Cardiac fibroblast (primary cell): ENCODE results near the gene NPAS3.
A peak's percentile ranks its signal among the peaks of the same experiment; 100 is the strongest.

ENCODE experiments used
- DNase-seq, 2 donors: peaks; one replicate each; pipeline versions ENCODE4 v3.0.0 to v3.0.0-alpha.2; 2010; ENCODE audit warnings: low read depth in 2 of 2
- H3K4me3 ChIP-seq, 2 donors: replicated peaks in 1 of 2; 1 replicate in 1 of 2; 2 replicates in 1 of 2; pipeline ENCODE4 v1.5.1; 2011; ENCODE audit warnings: low read depth in 2 of 2, low read length in 2 of 2, mild to moderate bottlenecking in 2 of 2, moderate library complexity in 1 of 2
- CTCF ChIP-seq: IDR thresholded peaks from one replicate; pipeline ENCODE4 v1.5.1; 2011; ENCODE audit warnings: low read depth, mild to moderate bottlenecking, low read length, inconsistent platforms

The NPAS3 gene

GRCh38 chr14:33529787-33530757 is 591.4 kb downstream of the NPAS3 start:
- DNase-seq = no peak
- no peak for TF ChIP-seq CTCF
- no peak overlapping the region for H3K4me3 ChIP-seq

- no peak for DNase-seq
- TF ChIP-seq CTCF = no peak
- no peak overlapping the region for H3K4me3 ChIP-seq
These were observed 593.9 kb downstream of the NPAS3 start for GRCh38 chr14:33532553-33532952.

GRCh38 chr14:33534104-33534503 is 595.4 kb downstream of the NPAS3 start:
- no peak for DNase-seq
- H3K4me3 ChIP-seq = no peak overlapping the region
- no peak for TF ChIP-seq CTCF

GRCh38 chr14:33534632-33535031 is 596.0 kb downstream of the NPAS3 start:
- peak in 1 of 2 donors; percentile 18 for DNase-seq
- no peak overlapping the region for H3K4me3 ChIP-seq
- TF ChIP-seq CTCF = no peak

GRCh38 chr14:33539918-33540357 is 601.3 kb downstream of the NPAS3 start:
- H3K4me3 ChIP-seq = no peak overlapping the region
- no peak for TF ChIP-seq CTCF
- peak; percentile 16 to 32 for DNase-seq

GRCh38 chr14:33541171-33541570 is 602.5 kb downstream of the NPAS3 start:
- no peak for TF ChIP-seq CTCF
- H3K4me3 ChIP-seq = no peak overlapping the region
- no peak for DNase-seq
